Hematopoietic multipotent progenitor cell treated with erythropoietin and hydrocortisone succinate and interleukin-3 and kit ligand, for 8 days (in vitro differentiated cells): ENCODE data around the gene GYG2.

Source experiments
- DNase-seq: peaks from one replicate; pipeline ENCODE4 v3.0.0-alpha.2; 2015

GYG2 gene

DNA sequence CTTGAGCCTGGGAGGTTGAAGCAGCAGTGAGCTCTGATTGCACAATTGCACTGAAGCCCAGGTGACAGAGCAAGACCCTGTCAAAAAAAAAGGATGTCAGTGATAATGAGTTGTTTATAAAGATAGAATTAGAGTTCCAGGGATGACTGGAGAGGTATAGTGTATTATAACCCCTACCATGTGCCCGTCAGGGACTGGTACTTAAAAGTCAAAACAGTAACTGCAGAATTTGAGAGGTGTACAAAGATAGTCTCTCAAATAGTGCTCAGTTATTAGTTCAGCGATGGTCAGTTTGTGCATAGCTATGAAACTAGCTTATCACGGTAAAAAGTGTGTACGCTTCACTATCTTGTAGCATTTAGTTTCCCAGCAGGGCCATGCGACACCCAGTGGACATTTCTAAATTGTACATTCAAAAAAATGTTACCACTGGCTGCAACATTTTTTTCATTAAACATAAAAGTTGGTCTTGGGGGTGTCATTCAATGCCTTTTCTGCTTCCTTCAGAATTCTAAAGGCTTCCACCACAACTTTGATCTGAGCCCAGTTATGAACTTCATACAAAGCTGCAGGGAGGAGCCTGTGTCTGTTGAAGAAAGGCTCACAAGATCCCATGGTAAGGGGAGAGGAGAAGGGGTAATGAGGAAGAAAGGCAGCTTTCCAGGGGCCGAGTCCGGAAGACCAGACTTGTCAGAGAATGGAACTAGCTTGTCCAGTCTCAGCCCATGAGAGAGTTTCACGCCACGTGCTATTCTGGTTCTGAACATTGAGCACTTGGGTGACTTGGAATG lies 9.2 kb upstream of the GYG2 start:
- peak; percentile 12 for DNase-seq

DNA sequence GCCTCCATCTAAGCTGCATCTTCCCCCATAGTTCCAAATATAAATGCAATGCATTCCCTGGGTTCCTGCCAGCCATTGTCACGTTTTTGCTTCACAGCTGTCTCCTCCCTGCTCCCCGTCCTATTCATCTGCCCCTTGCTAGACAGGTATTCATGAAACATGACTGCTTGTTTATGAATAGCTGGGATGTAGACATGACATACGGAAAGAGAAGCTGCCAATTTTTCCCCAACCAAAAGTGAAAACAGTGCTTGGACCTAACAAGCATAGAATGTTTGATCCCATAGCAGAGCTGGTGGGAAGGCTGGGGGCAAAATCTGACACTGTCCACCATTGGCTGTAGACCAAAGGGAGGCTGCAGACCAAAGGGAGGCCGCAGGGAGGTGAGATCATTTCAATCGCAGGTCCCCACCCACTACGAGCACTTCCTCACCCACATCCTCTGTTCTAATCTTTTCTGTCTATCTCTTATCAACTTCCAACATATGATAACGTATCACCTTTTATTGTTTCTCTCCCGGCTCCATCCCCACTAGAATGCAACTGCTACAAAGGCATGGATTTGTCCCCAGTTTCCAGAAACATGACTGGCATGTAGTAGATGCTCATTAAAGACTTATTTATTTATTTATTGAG lies 8.5 kb upstream of the GYG2 start:
- no peak for DNase-seq

DNA sequence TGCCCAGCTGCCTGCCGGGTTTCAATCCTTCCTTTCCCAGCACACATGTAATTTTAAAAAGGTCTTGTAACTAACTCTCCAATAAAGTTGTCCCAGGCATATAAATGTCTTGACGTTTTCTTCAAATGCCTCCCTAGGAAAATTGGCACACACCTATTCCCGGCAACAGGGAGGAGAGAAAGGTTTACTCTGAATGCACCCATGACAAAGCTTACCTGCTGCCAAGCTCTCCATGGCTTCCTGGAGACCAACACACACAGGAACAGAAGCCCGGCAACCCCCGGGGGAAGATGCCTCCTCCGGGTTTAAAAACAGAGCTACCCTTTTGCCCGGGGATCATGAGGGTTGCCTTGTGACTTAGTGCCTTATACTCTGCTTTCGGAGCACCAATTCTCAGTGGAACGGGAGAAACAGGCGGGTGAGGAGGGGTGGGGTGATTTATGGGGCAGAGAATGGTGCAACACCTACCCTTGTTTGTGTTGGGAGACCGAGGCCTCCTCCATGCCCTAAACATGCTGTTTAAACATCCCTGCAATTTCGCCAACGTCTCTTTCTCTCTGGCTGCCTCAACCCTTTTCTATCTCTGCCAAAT lies 4.8 kb upstream of the GYG2 start:
- DNase-seq = no peak

DNA sequence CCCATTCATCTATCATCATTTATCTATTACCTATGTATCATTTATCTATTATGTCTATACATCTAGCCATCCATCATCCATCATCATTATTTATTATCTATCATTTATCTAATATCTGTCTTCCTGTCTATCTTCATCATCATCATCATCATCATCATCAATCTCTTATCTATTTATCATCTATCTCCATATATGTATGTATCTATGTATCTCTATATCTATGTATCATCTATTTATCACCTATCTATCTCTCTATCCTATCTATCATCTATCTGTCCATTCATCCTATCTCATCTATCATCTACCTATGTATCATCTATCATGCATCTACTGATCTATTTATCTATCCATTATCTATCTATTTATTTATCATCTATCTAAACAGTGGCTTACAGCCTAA lies 3.8 kb upstream of the GYG2 start:
- no peak for DNase-seq

- DNase-seq = no peak
Measured at GRCh38 chrX:2828959-2829411, 255 bp downstream of the GYG2 start.

- DNase-seq = no peak
Measured at GRCh38 chrX:2829469-2830246, 928 bp downstream of the GYG2 start.

DNA sequence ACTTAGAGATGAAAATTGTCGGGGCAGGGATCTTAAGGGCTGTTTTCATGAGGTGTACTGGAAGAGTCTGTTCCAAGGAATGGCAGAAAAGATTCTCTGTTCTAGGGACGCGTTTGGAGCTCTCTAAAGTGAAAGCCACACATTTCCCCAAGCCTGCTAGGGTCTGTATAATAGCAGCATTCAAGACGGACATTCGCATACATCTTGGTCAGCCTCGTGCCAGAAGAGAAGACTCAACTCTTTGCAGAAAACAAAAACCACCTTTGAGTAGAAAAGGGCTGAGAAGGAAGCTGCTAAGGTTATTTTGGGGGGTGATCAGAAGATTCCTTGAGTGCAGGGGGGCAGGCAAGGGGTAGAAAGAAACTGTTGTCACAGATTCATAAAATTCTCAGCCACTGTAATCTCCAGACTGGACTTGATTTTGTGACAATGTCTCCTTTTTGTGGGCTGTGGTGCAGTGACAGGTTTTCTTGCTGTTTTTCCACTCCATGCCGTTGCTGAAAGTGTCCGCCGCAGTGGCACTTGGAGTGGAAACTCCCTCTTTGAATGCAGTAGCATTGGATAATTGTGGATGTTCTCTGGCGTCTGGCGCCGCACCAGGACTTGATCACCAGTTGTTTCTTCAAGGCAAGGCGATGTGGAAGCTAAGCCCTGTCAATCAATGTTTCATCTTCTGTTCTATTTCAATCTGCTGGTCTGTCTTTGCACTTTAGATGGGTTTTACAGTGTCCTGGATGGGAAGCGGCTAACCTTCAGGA lies 2.9 kb downstream of the GYG2 start:
- no peak for DNase-seq

GRCh38 chrX:2837961-2838360 lies 9.2 kb downstream of the GYG2 start:
- no peak for DNase-seq

GRCh38 chrX:2840961-2841360 lies 12.2 kb downstream of the GYG2 start:
- no peak for DNase-seq

GRCh38 chrX:2841537-2841936 lies 12.8 kb downstream of the GYG2 start:
- no peak for DNase-seq

DNA sequence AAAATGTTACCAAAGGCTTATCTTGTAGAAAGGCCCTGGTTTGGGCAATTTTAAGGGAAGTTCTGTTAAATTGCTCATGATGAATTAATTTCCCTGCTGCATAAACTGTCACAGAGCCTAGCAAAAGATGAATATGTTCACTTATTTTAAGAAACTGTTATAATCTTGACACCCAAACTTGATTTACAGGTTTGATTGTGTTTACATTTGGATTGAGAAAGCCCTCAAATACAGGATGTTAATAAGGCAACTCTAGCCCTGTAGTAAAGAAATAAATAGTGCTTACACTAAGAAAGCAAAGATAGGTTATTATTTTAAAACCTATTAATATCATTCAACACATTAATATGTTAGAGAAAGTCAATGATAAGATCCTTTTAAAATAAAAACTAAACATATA lies 18.3 kb downstream of the GYG2 start:
- DNase-seq = no peak

DNA sequence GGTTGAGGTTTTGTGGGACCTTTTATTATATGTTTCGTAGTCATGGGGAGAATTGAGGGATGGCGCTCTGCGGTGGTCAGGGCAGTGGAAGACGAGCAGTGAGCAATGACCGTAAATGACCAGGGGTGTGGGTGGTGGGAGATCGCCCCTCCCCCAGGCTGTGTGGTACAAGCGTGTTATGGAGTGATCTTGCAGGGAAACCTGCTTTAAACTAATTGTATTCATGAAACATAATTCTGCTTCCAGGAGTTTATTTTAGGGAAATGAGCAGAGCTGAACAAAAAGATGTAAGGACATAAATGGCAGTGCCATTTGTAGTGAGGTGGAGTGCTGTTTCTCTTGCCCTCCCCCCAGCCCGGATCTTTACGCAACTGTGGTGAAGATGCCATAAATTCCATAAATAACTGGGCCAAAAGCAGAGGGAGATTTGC lies 20.2 kb downstream of the GYG2 start:
- no peak for DNase-seq

DNA sequence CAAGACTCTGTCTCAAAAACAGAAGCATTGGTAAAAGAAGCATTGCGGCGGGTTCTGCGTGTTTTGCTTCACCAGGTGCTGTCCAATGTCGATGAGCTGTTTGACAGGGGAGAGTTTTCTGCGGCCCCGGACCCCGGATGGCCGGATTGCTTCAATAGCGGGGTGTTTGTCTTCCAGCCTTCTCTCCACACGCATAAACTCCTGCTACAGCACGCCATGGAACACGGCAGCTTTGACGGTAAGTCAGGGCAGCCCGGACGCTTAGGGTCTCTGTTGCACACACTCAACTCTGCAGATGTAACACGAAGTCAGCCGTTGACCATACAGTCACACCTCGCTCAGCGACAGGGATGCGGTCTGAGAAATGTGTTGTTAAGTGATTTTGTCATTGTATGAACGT lies 26.2 kb downstream of the GYG2 start:
- no peak for DNase-seq

- DNase-seq = no peak
Measured at GRCh38 chrX:2855761-2856160, 27.0 kb downstream of the GYG2 start.

DNA sequence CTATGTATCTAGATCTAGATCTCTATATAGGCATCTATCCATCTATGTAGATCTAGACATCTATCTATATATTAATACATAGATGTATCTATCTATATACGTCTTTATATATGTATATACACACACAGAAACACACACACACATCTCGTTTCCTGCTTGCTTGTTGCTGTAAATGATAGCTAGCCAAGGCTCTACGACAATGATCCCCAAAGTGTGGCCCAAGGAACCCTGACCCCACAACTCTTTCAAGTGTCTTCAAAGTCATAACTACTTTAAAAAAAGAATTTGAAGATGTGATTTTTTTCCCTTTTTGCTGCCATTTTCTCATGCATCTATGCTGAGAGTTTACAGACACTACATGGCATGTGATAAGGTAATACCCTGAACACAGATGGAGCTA lies 28.8 kb downstream of the GYG2 start:
- DNase-seq = peak; percentile 13

DNA sequence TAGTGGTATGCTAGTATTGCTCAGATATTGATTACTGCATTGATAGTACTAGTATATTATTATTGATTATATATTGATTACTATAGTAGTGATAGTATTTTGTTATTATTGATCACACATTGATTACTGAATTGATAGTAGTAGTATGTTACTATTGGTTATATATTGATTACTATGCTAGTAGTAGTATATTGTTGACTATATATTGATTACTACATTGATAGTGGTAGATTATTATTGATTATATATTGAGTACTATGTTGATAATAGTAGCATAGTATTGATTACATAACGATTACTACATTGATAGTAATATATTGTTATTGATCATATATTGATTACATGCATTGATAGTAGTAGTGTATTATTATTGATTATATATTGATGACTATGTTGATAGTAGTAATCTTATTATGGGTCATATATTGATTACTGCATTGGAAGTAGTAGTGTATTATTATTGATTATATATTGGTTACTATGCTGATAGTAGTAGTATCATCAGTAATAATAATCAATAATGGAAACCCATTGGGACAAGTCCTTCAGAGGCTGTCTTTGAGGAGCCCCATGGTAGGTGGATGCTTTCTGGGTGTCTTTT lies 30.6 kb downstream of the GYG2 start:
- no peak for DNase-seq

DNA sequence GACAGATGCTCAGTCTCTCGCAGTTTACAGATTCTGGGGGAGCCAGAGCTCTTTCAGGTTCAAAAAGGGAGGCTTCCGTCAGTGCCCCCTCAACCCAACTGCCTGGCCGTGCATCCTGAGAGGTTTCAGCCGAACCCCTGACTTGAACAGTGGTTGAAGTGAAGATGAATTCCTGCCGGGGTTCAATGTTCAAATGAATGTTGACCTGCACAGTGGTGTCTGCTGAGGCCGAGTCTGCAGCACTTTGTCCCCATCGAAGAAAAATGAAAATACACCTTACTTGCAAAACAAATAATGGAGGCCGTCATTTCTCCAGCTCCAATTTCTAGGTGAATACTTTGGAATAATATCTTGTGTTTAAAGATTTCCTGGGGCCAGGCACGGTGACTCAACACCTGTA lies 33.7 kb downstream of the GYG2 start:
- no peak for DNase-seq

GRCh38 chrX:2863646-2864045 lies 34.9 kb downstream of the GYG2 start:
- no peak for DNase-seq

DNA sequence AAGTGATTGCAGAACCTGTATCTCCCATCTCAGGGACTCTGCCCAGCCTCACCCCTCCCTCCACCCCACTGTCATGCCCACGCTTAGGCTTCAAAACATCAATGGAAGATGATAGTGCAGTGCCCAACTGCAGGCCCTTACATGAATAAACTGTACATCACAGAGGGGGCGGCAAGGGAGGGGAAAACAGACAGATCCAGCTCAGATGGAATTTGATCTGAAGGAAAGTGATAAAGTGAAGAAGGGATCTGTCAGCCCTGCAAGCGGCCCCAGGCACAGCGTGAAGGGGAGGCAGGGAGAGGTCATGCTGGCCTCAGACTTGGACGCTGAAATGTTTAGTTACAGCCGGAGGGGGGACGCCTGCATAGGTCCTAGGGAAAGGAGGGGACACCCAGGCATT lies 38.5 kb downstream of the GYG2 start:
- DNase-seq = no peak

GRCh38 chrX:2870650-2871049 lies 41.9 kb downstream of the GYG2 start:
- DNase-seq = no peak

- no peak for DNase-seq
Measured at GRCh38 chrX:2871831-2872230, 43.1 kb downstream of the GYG2 start.

DNA sequence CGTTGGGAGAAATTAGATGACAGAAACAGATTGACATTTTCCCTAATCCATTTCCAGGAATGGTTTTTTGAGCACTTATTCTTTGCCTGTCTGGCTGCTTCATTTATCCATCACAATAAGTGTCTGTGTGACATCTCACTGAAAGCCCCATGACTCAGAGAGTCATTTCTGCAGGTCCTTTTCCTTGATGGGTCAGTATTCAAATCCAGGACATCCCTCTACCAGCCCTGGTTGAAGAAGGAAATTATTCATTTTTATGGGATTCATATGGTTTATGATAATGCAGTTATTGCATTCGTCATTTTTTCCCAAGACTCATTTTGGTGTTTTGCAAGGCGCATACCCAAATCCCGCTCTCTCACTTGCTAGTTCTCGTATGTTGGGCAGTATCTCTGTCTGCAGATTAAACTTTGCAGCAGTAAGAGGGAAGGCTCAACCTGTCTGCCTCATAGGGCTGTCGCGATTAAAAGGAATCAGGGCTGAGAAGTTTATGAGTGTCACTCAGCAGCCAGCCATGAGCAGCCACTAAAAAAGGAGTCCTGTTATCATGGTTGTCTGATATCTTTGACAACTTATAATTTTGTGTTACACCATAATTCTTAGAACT lies 44.0 kb downstream of the GYG2 start:
- DNase-seq = no peak
